Epithelial cell of proximal tubule (primary cell): Measurements from ENCODE around the gene ZG16B. TPM values are rescaled to one million over a fixed set of nuclear protein-coding genes. Genes with fewer than 3 reads are reported as not detected.

ENCODE experiments used
- DNase-seq: peaks from one replicate; pipeline ENCODE4 v3.0.0-alpha.2; 2011; ENCODE audit warnings: low read depth
- H3K4me3 ChIP-seq: 2 replicates; pipeline ENCODE4 v1.5.1; 2011; ENCODE audit warnings: low read depth, mild to moderate bottlenecking, low read length
- total RNA-seq: library from RNA; depleted of rRNA; stranded (reverse); fragments of >200 nt; gene quantifications from 2 replicates; pipeline ENCODE4 v1.2.3, GENCODE V29; 2015
- TF ChIP-seq, protein P1 (sequence below): conservative IDR thresholded peaks from 2 replicates; pipeline ENCODE4 v1.5.1; 2012; ENCODE audit warnings: low read depth, mild to moderate bottlenecking, low read length

Gene ZG16B
- total RNA-seq, 1 donor from 2014 or later = 0.06 TPM

DNA sequence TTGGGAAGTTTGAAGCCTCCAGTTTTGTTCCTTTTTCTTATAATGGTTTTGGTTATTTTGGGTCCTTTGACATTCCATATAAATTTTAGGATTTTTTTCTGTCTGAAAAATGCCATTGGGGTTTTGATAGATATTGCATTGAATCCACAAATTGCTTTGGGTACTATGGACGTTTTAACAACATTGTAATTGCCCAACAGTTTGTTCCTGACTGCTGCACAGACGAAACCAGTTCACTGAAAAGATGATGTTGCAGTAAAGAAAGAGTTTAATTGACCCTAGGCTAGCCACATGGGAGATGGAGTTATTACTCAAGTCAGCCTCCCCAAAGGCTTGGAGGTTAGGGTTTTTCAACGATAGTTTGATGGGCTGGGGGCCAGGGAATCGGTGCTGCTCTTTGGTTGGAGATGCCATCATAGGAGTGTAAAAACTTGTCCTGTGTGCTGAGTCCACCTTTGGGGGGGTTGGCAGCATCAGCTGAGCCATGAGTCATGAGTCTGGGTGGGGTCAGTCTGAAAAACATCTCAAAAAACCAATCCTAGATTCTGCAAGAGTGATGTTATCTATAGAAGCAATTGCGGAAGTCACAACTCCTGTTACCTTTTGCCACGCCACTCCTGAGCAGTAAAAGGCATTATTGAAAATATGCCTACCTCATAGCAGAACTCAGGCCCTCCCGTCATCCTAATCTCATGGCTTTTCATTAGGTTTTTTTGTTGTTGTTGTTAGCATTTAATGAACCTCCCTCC, 34.5 kb upstream of the ZG16B start:
- no peak overlapping the region for H3K4me3 ChIP-seq
- TF ChIP-seq, protein P1, sequence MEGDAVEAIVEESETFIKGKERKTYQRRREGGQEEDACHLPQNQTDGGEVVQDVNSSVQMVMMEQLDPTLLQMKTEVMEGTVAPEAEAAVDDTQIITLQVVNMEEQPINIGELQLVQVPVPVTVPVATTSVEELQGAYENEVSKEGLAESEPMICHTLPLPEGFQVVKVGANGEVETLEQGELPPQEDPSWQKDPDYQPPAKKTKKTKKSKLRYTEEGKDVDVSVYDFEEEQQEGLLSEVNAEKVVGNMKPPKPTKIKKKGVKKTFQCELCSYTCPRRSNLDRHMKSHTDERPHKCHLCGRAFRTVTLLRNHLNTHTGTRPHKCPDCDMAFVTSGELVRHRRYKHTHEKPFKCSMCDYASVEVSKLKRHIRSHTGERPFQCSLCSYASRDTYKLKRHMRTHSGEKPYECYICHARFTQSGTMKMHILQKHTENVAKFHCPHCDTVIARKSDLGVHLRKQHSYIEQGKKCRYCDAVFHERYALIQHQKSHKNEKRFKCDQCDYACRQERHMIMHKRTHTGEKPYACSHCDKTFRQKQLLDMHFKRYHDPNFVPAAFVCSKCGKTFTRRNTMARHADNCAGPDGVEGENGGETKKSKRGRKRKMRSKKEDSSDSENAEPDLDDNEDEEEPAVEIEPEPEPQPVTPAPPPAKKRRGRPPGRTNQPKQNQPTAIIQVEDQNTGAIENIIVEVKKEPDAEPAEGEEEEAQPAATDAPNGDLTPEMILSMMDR = no peak
- DNase-seq = no peak

DNA sequence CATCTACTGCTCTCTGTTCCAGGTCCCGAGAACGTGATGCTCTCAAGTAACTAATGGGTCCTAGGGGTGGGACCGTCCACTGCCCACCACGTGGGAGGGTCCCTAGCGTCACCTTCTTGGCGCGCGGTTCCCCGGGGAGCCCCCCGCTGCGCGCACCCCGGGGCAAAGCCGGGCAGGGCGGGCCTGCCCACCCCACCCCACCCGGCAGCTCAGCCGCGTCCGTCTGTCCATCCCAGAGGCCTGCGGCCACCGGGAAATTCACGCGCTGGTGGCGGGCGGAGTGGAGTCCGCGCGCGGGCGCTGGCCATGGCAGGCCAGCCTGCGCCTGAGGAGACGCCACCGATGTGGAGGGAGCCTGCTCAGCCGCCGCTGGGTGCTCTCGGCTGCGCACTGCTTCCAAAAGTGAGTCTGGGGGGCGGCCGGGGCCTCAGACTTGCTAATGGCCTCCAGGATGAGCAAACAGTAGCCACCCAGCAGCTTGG, 31.3 kb upstream of the ZG16B start:
- no peak for DNase-seq
- TF ChIP-seq, protein P1 = no peak
- no peak overlapping the region for H3K4me3 ChIP-seq

DNA sequence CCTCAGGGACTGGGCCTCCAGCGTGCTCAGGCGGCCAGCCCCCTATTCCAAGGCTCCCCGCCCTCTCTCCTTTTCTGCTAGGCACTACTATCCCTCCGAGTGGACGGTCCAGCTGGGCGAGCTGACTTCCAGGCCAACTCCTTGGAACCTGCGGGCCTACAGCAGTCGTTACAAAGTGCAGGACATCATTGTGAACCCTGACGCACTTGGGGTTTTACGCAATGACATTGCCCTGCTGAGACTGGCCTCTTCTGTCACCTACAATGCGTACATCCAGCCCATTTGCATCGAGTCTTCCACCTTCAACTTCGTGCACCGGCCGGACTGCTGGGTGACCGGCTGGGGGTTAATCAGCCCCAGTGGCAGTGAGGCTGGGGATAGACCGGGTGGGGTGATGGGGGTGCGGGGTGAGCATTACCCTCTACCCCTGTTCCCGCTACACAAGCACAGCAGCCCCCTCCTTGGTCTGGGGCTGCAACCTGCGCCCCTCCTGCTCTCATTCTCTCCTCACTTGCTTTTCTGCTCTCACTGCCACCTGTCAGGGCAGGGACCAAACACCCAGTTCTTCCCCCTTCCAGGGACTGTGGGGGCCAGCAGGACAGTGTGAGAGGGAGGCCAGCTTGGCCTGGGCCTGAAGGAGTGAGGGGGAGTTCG, 30.8 kb upstream of the ZG16B start:
- DNase-seq = no peak
- TF ChIP-seq, protein P1 = no peak

DNA sequence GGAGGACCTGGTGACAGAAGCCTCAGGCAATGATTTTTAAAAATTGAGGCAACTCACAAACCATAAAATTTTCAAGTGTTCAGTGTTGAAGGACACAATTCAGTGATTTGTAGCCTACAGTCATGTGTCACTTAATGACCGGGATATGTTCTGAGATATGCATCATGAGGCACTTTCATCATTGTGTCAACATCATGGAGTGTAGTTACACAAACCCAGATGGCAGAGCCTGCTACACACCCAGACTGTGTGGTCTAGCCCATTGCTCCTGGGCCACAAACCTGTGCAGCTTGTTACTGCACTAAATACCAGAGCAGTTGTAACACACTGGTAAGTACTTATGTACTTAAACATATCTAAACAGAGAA, 30.3 kb upstream of the ZG16B start:
- no peak overlapping the region for H3K4me3 ChIP-seq
- TF ChIP-seq, protein P1 = no peak
- DNase-seq = no peak

More for the DNA sequence above, 30.8 kb upstream of the ZG16B start:
- H3K4me3 ChIP-seq = no peak overlapping the region

DNA sequence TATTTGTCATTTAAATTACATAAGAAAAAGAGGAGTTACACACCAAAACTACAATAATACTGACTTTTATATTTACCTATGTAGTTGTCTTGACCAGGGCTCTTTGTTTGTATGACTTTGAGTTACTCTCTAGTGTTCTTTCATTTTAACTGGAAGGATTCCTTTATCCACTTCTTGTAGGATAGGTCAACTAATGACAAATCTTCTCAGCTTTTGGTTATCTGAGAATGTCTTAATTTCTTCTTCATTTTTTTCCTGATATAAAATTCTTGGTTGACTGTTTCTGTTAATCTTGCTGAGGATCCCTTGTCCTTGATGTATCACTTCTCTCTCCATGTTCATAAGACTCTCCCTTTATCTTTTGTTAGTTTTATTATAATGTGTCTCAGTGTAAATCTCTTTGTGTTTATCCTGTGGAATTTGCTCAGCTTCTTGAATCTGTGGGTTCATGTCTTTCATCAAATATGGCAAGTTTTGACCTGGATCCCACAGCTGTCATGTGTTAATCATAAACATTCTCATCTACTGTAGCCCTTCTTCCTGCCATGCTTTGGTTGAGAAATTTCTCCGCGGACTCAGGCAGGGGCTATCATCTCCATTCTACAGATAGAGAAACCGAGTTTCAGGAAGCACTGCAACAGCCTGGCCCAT, 26.4 kb upstream of the ZG16B start:
- DNase-seq = no peak
- TF ChIP-seq, protein P1 = no peak
- H3K4me3 ChIP-seq = no peak overlapping the region

DNA sequence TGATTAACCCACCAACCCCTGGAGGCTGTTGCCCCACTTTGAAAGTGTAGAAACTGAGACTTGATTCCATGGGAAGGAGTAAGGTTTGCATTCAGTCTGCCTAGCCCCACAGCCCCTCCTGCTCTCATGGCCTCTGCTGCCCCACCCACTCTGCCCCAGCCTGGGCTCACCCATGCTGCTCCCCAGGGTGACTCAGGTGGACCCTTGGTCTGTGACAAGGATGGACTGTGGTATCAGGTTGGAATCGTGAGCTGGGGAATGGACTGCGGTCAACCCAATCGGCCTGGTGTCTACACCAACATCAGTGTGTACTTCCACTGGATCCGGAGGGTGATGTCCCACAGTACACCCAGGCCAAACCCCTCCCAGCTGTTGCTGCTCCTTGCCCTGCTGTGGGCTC, 25.4 kb upstream of the ZG16B start:
- no peak overlapping the region for H3K4me3 ChIP-seq
- TF ChIP-seq, protein P1 = no peak

More for the DNA sequence above, 25.4 kb upstream of the ZG16B start:
- DNase-seq = no peak
